ENCODE results near the gene ARHGEF3.

DNA sequence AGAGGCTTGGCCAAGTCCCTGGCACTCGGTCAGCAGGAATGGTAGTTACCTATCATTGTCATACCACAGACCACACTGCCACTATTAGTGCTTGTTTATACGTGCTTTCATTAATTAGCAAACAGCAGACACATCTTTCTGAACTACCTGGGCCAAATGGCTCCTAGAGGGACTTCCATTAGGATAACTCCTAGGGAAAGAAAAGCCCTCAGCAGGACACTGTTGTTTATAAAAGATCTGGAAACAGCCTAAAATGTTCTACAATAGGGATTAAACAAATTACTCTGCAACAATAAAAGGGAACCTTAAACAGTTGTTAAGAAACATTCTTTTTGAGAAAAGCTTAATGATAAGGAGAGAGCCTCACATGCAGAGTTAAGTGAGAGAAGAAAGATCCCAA is 38.5 kb downstream of the ARHGEF3 start:
- TF ChIP-seq, protein P1, sequence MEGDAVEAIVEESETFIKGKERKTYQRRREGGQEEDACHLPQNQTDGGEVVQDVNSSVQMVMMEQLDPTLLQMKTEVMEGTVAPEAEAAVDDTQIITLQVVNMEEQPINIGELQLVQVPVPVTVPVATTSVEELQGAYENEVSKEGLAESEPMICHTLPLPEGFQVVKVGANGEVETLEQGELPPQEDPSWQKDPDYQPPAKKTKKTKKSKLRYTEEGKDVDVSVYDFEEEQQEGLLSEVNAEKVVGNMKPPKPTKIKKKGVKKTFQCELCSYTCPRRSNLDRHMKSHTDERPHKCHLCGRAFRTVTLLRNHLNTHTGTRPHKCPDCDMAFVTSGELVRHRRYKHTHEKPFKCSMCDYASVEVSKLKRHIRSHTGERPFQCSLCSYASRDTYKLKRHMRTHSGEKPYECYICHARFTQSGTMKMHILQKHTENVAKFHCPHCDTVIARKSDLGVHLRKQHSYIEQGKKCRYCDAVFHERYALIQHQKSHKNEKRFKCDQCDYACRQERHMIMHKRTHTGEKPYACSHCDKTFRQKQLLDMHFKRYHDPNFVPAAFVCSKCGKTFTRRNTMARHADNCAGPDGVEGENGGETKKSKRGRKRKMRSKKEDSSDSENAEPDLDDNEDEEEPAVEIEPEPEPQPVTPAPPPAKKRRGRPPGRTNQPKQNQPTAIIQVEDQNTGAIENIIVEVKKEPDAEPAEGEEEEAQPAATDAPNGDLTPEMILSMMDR (IDR thresholded peaks at IDR 0.05; ENCODE audit: low read depth, low read length, poor library complexity, severe bottlenecking): no peak
- no peak for TF ChIP-seq EZH2phosphoT487 (IDR thresholded peaks at IDR 0.05; ENCODE audit: borderline replicate concordance, low read length)
